IPS-11a (cell line): ENCODE measurements around the gene COL16A1.

Source experiments
- H3K4me3 ChIP-seq: one replicate; pipeline ENCODE4 v1.5.1; 2013; ENCODE audit warnings: low read depth, low read length, control low read depth

The COL16A1 gene

GRCh38 chr1:31650161-31651088, 53.4 kb downstream of the COL16A1 start:
- no peak overlapping the region for H3K4me3 ChIP-seq

GRCh38 chr1:31648641-31649357, 55.0 kb downstream of the COL16A1 start:
- H3K4me3 ChIP-seq, result no peak overlapping the region

GRCh38 chr1:31648190-31648589, 55.6 kb downstream of the COL16A1 start:
- H3K4me3 ChIP-seq, result no peak overlapping the region

- H3K4me3 ChIP-seq, result no peak overlapping the region
These were observed 56.7 kb downstream of the COL16A1 start for GRCh38 chr1:31647106-31647505.

GRCh38 chr1:31646259-31646960, 57.4 kb downstream of the COL16A1 start:
- H3K4me3 ChIP-seq, result no peak overlapping the region

GRCh38 chr1:31645274-31645568, 58.6 kb downstream of the COL16A1 start:
- peak overlapping the region; percentile 98 for H3K4me3 ChIP-seq

- H3K4me3 ChIP-seq, result peak within 1 kb of the TSS; percentile 98
These were observed 59.1 kb downstream of the COL16A1 start, which contains the start of gene PEF1 for GRCh38 chr1:31644560-31645273. Gene PEF1 (minus strand): TSS chr1:31644876. CDS start chr1:31644864, 12 bp downstream.

- H3K4me3 ChIP-seq, result peak overlapping the region; percentile 98
These were observed 59.7 kb downstream of the COL16A1 start for GRCh38 chr1:31643976-31644559.

GRCh38 chr1:31642897-31643296, 60.9 kb downstream of the COL16A1 start:
- H3K4me3 ChIP-seq, result no peak overlapping the region

GRCh38 chr1:31642366-31642765, 61.5 kb downstream of the COL16A1 start:
- no peak overlapping the region for H3K4me3 ChIP-seq

- no peak overlapping the region for H3K4me3 ChIP-seq
These were observed 62.9 kb downstream of the COL16A1 start for GRCh38 chr1:31640964-31641363.

- H3K4me3 ChIP-seq, result no peak overlapping the region
These were observed 63.6 kb downstream of the COL16A1 start for GRCh38 chr1:31640179-31640578.

GRCh38 chr1:31639543-31639942, 64.3 kb downstream of the COL16A1 start:
- no peak overlapping the region for H3K4me3 ChIP-seq

GRCh38 chr1:31637915-31638673, 65.7 kb downstream of the COL16A1 start:
- no peak overlapping the region for H3K4me3 ChIP-seq

GRCh38 chr1:31633117-31633516, 70.7 kb downstream of the COL16A1 start:
- H3K4me3 ChIP-seq, result no peak overlapping the region

- H3K4me3 ChIP-seq, result no peak overlapping the region
These were observed 71.2 kb downstream of the COL16A1 start for GRCh38 chr1:31632649-31633048.

- no peak overlapping the region for H3K4me3 ChIP-seq
These were observed 74.8 kb downstream of the COL16A1 start for GRCh38 chr1:31628931-31629556.

GRCh38 chr1:31627930-31628559, 75.8 kb downstream of the COL16A1 start:
- H3K4me3 ChIP-seq, result no peak overlapping the region
